ENCODE data around the gene LPP. TPM values are rescaled to one million over a fixed set of nuclear protein-coding genes. Genes with fewer than 3 reads are reported as not detected.
A peak's percentile ranks its signal among the peaks of the same experiment; 100 is the strongest.

LPP gene
- total RNA-seq, 4 donors from 2014 or later = 109 to 170 (median 132) TPM

- H3K27me3 ChIP-seq = no peaks in the 10 kb centered on the region
- no peak for DNase-seq
- no peak overlapping the region for H3K4me3 ChIP-seq
- TF ChIP-seq CTCF (IDR thresholded peaks at IDR 0.05) (no peak), POLR2A (IDR thresholded peaks at IDR 0.05) (no peak)
- no peaks in the 10 kb centered on the region for H3K9me3 ChIP-seq
- peak overlapping the region in 2 of 4 donors; percentile 39 to 53 for H3K27ac ChIP-seq
- peaks cover 0 to 41% (median 0%) of the 10 kb centered on the region in 4 donors for H3K4me1 ChIP-seq
- no peaks in the 10 kb centered on the region for H3K36me3 ChIP-seq
These were observed 46.5 kb downstream of the LPP start for GRCh38 chr3:188200481-188200880.

- no peaks in the 10 kb centered on the region for H3K27me3 ChIP-seq
- H3K9me3 ChIP-seq = no peaks in the 10 kb centered on the region
- no peak for DNase-seq
- H3K4me1 ChIP-seq = peaks cover 0 to 30% (median 0%) of the 10 kb centered on the region in 4 donors
- H3K4me3 ChIP-seq = no peak overlapping the region
- H3K27ac ChIP-seq = peak overlapping the region in 2 of 4 donors; percentile 8 to 18
- no peaks in the 10 kb centered on the region for H3K36me3 ChIP-seq
- TF ChIP-seq CTCF (IDR thresholded peaks at IDR 0.05) (no peak), POLR2A (IDR thresholded peaks at IDR 0.05) (no peak)
These were observed 48.6 kb downstream of the LPP start for GRCh38 chr3:188202358-188203138.

- TF ChIP-seq CTCF (IDR thresholded peaks at IDR 0.05) = no peak
- no peak for TF ChIP-seq POLR2A (IDR thresholded peaks at IDR 0.05)
- Histone ChIP-seq H3K4me1 (peaks cover 0 to 11% (median 0%) of the 10 kb centered on the region in 4 donors), H3K9me3 (no peaks in the 10 kb centered on the region), H3K27ac (no peak overlapping the region), H3K27me3 (no peaks in the 10 kb centered on the region), H3K36me3 (peaks cover 0 to 4% (median 0%) of the 10 kb centered on the region in 3 donors), H3K4me3 (no peak overlapping the region)
- DNase-seq = no peak
These were observed 50.6 kb downstream of the LPP start for GRCh38 chr3:188204526-188204925.

GRCh38 chr3:188205992-188206416 is 52.0 kb downstream of the LPP start:
- peak overlapping the region in 1 of 4 donors; percentile 21 for H3K27ac ChIP-seq
- H3K27me3 ChIP-seq = no peaks in the 10 kb centered on the region
- H3K9me3 ChIP-seq = no peaks in the 10 kb centered on the region
- peaks cover 0 to 9% (median 0%) of the 10 kb centered on the region in 4 donors for H3K4me1 ChIP-seq
- H3K36me3 ChIP-seq = peaks cover 0 to 4% (median 0%) of the 10 kb centered on the region in 3 donors
- no peak for TF ChIP-seq POLR2A (IDR thresholded peaks at IDR 0.05)
- TF ChIP-seq CTCF (IDR thresholded peaks at IDR 0.05) = peak in 4 of 6 experiments; percentile 26 to 69 (median 61)
- no peak overlapping the region for H3K4me3 ChIP-seq
- peak in 2 of 3 donors; percentile 63 to 78 for DNase-seq

GRCh38 chr3:188206787-188207186 is 52.8 kb downstream of the LPP start:
- Histone ChIP-seq H3K27me3 (no peaks in the 10 kb centered on the region), H3K4me1 (peaks cover 0 to 12% (median 0%) of the 10 kb centered on the region in 4 donors), H3K36me3 (peaks cover 0 to 4% (median 0%) of the 10 kb centered on the region in 3 donors), H3K27ac (peak overlapping the region in 1 of 4 donors; percentile 54), H3K4me3 (no peak overlapping the region), H3K9me3 (no peaks in the 10 kb centered on the region)
- DNase-seq = no peak
- TF ChIP-seq POLR2A (IDR thresholded peaks at IDR 0.05) = no peak
- no peak for TF ChIP-seq CTCF (IDR thresholded peaks at IDR 0.05)

All from Peyer's patch (tissue), 4 donors.